OCI-LY3 (cell line): Measurements from ENCODE around the gene UBA1.

ENCODE experiments used
- H2AFZ ChIP-seq: fragments of 200-600, 300-600 bp; shearing (Covaris generic); 2 replicates; pipeline ENCODE4 v1.6.0; 2014; ENCODE audit warnings: antibody characterized with exemption, low read depth, low read length
- H3K27ac ChIP-seq: fragments of 200-600, 300-600 bp; sonication (generic); 2 replicates; pipeline ENCODE4 v1.5.1; 2014; ENCODE audit warnings: mild to moderate bottlenecking, low read length, moderate library complexity, mixed read lengths
- H3K27me3 ChIP-seq: fragments of 200-600, 300-600 bp; sonication (generic); 2 replicates; pipeline ENCODE4 v1.6.1; 2014; ENCODE audit warnings: low read depth, low read length, mixed read lengths
- H3K36me3 ChIP-seq: fragments of 200-600, 300-600 bp; sonication (generic); replicated peaks from 2 replicates; pipeline ENCODE3; 2014; ENCODE audit warnings: low read depth, low read length, mixed read lengths
- H3K4me1 ChIP-seq: fragments of 300-600, 200-600 bp; sonication (generic); 2 replicates; pipeline ENCODE4 v1.6.1; 2014; ENCODE audit warnings: low read length, mixed read lengths
- H3K4me2 ChIP-seq: fragments of 200-600, 300-600 bp; sonication (generic); 2 replicates; pipeline ENCODE4 v1.6.1; 2014; ENCODE audit warnings: low read length, mixed read lengths
- H3K4me3 ChIP-seq: fragments of 300-600, 200-600 bp; sonication (generic); 2 replicates; pipeline ENCODE4 v1.5.1; 2014; ENCODE audit warnings: antibody characterized with exemption, mild to moderate bottlenecking, low read length, moderate library complexity
- H3K79me2 ChIP-seq: fragments of 300-600, 200-600 bp; shearing (Covaris generic); 2 replicates; pipeline ENCODE4 v1.6.1; 2014; ENCODE audit warnings: mild to moderate bottlenecking, low read length, mixed read lengths
- H3K9ac ChIP-seq: fragments of 300-600, 200-600 bp; shearing (Covaris generic); 2 replicates; pipeline ENCODE4 v1.6.0; 2014; ENCODE audit warnings: mild to moderate bottlenecking, low read length, moderate library complexity
- H3K9me3 ChIP-seq: fragments of 200-600, 300-600 bp; shearing (Covaris generic); 2 replicates; pipeline ENCODE4 v1.6.1; 2014; ENCODE audit warnings: low read length, mixed read lengths; ENCODE audit not compliant: insufficient read depth
- H4K20me1 ChIP-seq: fragments of 200-600, 300-600 bp; sonication (generic); 2 replicates; pipeline ENCODE4 v1.6.1; 2016; ENCODE audit warnings: low read length, mixed read lengths; ENCODE audit not compliant: insufficient read depth
- EZH2phosphoT487 ChIP-seq: fragments of 200-600 bp; shearing (Covaris generic); IDR thresholded peaks from 2 replicates; pipeline ENCODE4 v1.6.1; 2018; ENCODE audit warnings: antibody characterized with exemption, mixed run types, low read depth
- TF ChIP-seq, protein P1 (sequence below): fragments of 200-600, 300-600 bp; sonication (generic); IDR thresholded peaks from 2 replicates; pipeline ENCODE4 v1.5.1; 2014; ENCODE audit warnings: antibody characterized with exemption, low read length, low read depth

Gene UBA1

DNA sequence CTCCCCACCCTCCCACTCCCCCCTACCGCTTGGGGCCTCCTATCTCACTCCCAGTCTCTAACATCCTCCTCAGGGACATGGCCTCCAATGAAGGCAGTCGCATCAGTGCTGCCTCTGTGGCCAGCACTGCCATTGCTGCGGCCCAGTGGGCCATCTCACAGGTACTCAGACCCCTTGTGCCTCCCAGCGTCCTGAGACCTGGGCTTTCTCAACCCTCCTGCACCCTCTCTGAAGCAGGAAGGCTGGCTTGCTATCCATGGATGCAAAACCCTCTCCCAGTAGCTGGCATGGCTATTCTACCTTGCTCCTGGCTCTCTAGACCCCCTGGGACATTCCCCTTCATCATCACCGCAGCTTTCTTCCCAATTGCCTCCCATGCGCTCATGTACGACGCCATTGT is 13.3 kb upstream of the UBA1 start:
- Histone ChIP-seq H3K27me3 (no peaks in the 10 kb centered on the region), H3K4me3 (no peak overlapping the region), H4K20me1 (no peaks in the 10 kb centered on the region), H3K79me2 (no peaks in the 10 kb centered on the region), H3K4me2 (no peak overlapping the region), H3K27ac (no peak overlapping the region), H2AFZ (no peak overlapping the region), H3K36me3 (peaks cover 17% of the 10 kb centered on the region), H3K9ac (no peak overlapping the region), H3K4me1 (no peaks in the 10 kb centered on the region), H3K9me3 (no peaks in the 10 kb centered on the region)
- TF ChIP-seq, protein P1, sequence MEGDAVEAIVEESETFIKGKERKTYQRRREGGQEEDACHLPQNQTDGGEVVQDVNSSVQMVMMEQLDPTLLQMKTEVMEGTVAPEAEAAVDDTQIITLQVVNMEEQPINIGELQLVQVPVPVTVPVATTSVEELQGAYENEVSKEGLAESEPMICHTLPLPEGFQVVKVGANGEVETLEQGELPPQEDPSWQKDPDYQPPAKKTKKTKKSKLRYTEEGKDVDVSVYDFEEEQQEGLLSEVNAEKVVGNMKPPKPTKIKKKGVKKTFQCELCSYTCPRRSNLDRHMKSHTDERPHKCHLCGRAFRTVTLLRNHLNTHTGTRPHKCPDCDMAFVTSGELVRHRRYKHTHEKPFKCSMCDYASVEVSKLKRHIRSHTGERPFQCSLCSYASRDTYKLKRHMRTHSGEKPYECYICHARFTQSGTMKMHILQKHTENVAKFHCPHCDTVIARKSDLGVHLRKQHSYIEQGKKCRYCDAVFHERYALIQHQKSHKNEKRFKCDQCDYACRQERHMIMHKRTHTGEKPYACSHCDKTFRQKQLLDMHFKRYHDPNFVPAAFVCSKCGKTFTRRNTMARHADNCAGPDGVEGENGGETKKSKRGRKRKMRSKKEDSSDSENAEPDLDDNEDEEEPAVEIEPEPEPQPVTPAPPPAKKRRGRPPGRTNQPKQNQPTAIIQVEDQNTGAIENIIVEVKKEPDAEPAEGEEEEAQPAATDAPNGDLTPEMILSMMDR, result no peak
- no peak for TF ChIP-seq EZH2phosphoT487

DNA sequence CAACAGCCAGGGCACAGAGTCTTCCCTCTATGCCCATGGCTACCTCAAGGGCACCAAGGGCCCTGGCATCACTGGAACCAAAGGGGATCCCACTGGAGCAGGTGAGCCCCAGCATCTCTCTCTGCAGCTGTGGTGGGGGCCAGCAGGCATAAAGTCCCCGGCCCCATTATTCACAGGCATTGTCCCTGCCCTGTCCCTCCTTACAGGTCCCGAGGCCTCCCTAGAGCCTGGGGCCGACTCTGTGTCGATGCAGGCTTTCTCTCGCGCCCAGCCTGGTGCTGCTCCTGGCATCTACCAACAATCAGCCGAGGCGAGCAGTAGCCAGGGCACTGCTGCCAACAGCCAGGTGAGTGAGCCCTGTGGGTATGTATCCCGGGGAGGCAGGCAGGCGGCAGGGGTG is 12.3 kb upstream of the UBA1 start:
- no peaks in the 10 kb centered on the region for H3K9me3 ChIP-seq
- no peak overlapping the region for H3K4me3 ChIP-seq
- TF ChIP-seq EZH2phosphoT487, result no peak
- TF ChIP-seq, protein P1, result no peak
- H3K4me1 ChIP-seq, result no peaks in the 10 kb centered on the region
- no peak overlapping the region for H3K4me2 ChIP-seq
- no peaks in the 10 kb centered on the region for H4K20me1 ChIP-seq
- no peak overlapping the region for H3K9ac ChIP-seq
- H3K27ac ChIP-seq, result no peak overlapping the region
- H3K36me3 ChIP-seq, result peaks cover 20% of the 10 kb centered on the region
- no peaks in the 10 kb centered on the region for H3K79me2 ChIP-seq
- H3K27me3 ChIP-seq, result no peaks in the 10 kb centered on the region
- H2AFZ ChIP-seq, result no peak overlapping the region

DNA sequence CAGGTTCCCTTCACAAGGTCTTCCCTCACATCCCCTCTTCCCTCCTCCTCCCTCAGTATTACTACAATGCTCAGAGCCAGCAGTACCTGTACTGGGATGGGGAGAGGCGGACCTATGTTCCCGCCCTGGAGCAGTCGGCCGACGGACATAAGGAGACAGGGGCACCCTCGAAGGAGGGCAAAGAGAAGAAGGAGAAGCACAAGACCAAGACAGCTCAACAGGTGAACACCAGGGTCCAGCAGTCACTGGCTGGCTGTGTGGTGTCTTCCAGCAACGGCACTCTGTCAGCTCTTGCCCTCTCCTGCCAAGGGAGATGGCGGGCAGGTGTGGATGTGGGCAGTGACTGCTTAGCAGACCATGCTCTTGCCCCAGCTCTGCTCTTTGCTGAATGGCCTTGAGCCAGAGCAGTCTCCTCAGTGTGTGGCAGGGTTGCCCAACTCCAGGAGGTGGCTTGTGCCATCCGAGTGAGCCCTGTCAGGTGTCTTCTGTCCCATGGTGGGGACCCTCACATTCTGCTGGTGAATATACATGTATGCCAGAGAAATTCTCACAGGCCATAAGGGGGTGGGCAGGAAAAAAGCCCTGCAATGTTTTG is 11.4 kb upstream of the UBA1 start:
- H3K4me2 ChIP-seq, result no peak overlapping the region
- H3K9ac ChIP-seq, result no peak overlapping the region
- H3K27ac ChIP-seq, result no peak overlapping the region
- no peak for TF ChIP-seq EZH2phosphoT487
- TF ChIP-seq, protein P1, result no peak
- no peak overlapping the region for H2AFZ ChIP-seq
- H3K79me2 ChIP-seq, result no peaks in the 10 kb centered on the region
- no peaks in the 10 kb centered on the region for H3K4me1 ChIP-seq
- H3K27me3 ChIP-seq, result no peaks in the 10 kb centered on the region
- peaks cover 19% of the 10 kb centered on the region for H3K36me3 ChIP-seq
- no peaks in the 10 kb centered on the region for H4K20me1 ChIP-seq
- no peaks in the 10 kb centered on the region for H3K9me3 ChIP-seq
- no peak overlapping the region for H3K4me3 ChIP-seq

DNA sequence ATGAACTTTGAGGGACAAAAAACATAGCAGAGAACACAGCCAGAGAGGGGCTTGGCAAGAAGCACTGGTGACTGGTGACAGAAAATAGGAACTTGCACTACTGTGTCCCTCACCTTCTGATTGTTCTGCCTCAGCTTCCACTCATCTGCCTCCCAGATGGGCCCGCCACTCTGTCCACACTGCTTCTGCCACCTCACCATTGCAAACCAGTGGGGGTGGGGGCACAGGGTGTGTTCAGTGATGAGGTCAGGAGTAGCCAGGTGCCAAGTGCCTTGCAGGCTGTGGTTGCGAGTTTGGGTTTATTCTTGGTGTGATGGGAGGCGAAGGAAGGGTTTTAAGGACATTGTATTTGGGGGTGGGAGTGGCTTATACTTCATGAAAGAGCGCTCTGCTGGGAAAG is 9.1 kb upstream of the UBA1 start:
- Histone ChIP-seq H3K4me3 (no peak overlapping the region), H3K27ac (no peak overlapping the region), H3K79me2 (no peaks in the 10 kb centered on the region), H3K4me2 (no peak overlapping the region), H3K27me3 (no peaks in the 10 kb centered on the region), H3K9ac (no peak overlapping the region), H3K36me3 (peaks cover 16% of the 10 kb centered on the region), H4K20me1 (no peaks in the 10 kb centered on the region), H3K9me3 (no peaks in the 10 kb centered on the region), H3K4me1 (no peaks in the 10 kb centered on the region), H2AFZ (no peak overlapping the region)
- TF ChIP-seq, protein P1, result no peak
- TF ChIP-seq EZH2phosphoT487, result no peak
